ENCODE measurements around the gene PSPC1. TPM values are rescaled to one million over a fixed set of nuclear protein-coding genes. Genes with fewer than 3 reads are reported as not detected.
A peak's percentile ranks its signal among the peaks of the same experiment; 100 is the strongest.
"Not testable (repeated sequence)": the region's sequence is repeated elsewhere in the genome, so short reads cannot be mapped to it uniquely, and the experiment has no call there.

Gene PSPC1
- total RNA-seq, 1 experiment from 2014 or later: 124 TPM

DNA sequence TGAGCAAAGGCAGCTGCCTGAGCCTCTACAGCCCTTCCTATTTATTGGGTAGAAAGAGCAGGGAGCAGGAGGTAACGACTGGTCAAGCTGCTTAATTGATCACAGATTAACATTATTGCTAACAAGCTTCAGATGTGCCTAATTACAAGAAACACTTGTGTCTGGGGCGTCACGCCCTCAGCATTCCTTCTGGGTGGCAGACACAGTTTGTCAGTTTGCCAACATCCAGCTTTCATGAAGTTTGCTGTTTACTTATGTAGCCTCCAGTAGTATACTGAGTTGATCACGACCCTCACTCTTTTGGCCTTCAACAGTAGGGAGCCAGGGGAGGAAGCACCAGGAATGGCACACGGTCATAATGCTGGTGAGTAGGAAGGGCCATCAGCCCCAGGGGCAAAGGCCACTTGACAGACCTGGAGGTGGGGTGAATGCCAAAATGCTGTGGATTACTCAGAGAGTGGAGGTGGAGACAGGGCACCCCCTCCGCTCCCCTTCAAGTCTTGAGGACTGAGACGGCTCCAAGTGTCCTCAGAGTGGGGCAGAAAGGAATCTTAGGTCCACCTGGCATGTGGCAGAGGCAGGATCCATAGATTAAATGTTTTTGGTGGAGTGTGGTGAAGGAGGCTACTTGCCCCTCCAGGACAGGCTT is 34.9 kb upstream of the PSPC1 start:
- H3K4me3 ChIP-seq (ENCODE audit: low read depth, low read length): no peak overlapping the region
- Mint-ChIP-seq H3K4me1 (ENCODE audit: low read depth, unreplicated experiment) (peaks cover 11% of the 10 kb centered on the region), H3K36me3 (ENCODE audit: insufficient read depth, unreplicated experiment) (peaks cover 29% of the 10 kb centered on the region), H3K9me3 (ENCODE audit: unreplicated experiment) (no peaks in the 10 kb centered on the region), H3K27me3 (ENCODE audit: insufficient read depth, unreplicated experiment) (no peaks in the 10 kb centered on the region), H3K4me3 (ENCODE audit: unreplicated experiment) (no peak overlapping the region), H3K27ac (ENCODE audit: unreplicated experiment) (peak overlapping the region; percentile 49)
- no peaks in the 10 kb centered on the region for H3K9me3 ChIP-seq
- no peaks in the 10 kb centered on the region for H3K27me3 ChIP-seq (replicated peaks; ENCODE audit: control insufficient read depth, insufficient read depth, low read length)
- intact Hi-C loops (cut with micrococcal nuclease; ENCODE audit: unreplicated experiment): loop anchor here (5.0 kb wide), 1 partner anchor 45 kb away; the partner anchor contains the start of gene ZMYM5
- no peaks in the 10 kb centered on the region for H3K36me3 ChIP-seq (ENCODE audit: control insufficient read depth, insufficient read depth, low read length)
- POLR2A ChIA-PET: interaction anchor here (0.5 kb wide), 1 partner anchor 46 kb away, joined by 3 read pairs; the partner anchor contains the start of gene ZMYM5
- no TSS peak for BruUV-seq (replicated peaks)
- DNase-seq: peak in 1 of 2 experiments; percentile 19
- CTCF ChIA-PET: interaction anchor here (0.6 to 1.1 kb wide), 3 partner anchors 35 to 54 kb away, joined by 3 to 4 read pairs (median 3); partner anchors contain the start of gene PSPC1
- no peaks in the 10 kb centered on the region; the same call in 1 of the 2 replicates for H3K4me1 ChIP-seq
- TF ChIP-seq, protein P1, sequence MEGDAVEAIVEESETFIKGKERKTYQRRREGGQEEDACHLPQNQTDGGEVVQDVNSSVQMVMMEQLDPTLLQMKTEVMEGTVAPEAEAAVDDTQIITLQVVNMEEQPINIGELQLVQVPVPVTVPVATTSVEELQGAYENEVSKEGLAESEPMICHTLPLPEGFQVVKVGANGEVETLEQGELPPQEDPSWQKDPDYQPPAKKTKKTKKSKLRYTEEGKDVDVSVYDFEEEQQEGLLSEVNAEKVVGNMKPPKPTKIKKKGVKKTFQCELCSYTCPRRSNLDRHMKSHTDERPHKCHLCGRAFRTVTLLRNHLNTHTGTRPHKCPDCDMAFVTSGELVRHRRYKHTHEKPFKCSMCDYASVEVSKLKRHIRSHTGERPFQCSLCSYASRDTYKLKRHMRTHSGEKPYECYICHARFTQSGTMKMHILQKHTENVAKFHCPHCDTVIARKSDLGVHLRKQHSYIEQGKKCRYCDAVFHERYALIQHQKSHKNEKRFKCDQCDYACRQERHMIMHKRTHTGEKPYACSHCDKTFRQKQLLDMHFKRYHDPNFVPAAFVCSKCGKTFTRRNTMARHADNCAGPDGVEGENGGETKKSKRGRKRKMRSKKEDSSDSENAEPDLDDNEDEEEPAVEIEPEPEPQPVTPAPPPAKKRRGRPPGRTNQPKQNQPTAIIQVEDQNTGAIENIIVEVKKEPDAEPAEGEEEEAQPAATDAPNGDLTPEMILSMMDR (IDR thresholded peaks at IDR 0.05; ENCODE audit: insufficient read depth in 1 of 2, low read depth in 1 of 2, low read length in 1 of 2, severe bottlenecking in 1 of 2, unreplicated experiment in 1 of 2): no peak

DNA sequence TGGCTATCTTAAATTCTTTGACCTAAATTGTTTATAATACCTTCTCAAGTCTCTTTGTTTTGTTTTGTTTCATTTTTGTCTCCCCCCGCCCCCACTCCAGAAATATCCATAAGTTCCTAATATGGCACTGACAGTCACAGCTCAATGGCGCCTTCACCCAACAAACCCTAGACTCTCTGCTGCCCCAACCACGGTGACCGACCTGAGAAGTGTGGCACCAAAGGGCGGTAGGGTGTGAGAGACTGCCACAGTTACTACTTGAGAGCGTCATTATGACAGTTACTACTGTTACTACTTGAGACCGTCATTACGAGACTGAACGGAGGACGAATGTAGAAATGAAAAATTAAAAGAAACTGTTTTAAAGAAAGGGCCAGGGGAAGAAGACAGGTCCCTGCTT is 34.4 kb upstream of the PSPC1 start:
- peaks cover 29% of the 10 kb centered on the region for H3K36me3 Mint-ChIP-seq (ENCODE audit: insufficient read depth, unreplicated experiment)
- CTCF ChIA-PET: interaction anchor here (0.6 kb wide), 1 partner anchor 85 kb away, joined by 5 read pairs; no protein-coding TSS in a partner anchor
- H3K27ac Mint-ChIP-seq (ENCODE audit: unreplicated experiment): no peak overlapping the region
- TF ChIP-seq, protein P1 (IDR thresholded peaks at IDR 0.05; ENCODE audit: insufficient read depth in 1 of 2, low read depth in 1 of 2, low read length in 1 of 2, severe bottlenecking in 1 of 2, unreplicated experiment in 1 of 2): no peak
- Histone ChIP-seq H3K9me3 (no peaks in the 10 kb centered on the region), H3K4me3 (ENCODE audit: low read depth, low read length) (no peak overlapping the region), H3K27me3 (replicated peaks; ENCODE audit: control insufficient read depth, insufficient read depth, low read length) (no peaks in the 10 kb centered on the region), H3K4me1 (no peaks in the 10 kb centered on the region; the same call in 1 of the 2 replicates), H3K36me3 (ENCODE audit: control insufficient read depth, insufficient read depth, low read length) (no peaks in the 10 kb centered on the region)
- DNase-seq: peak in 1 of 2 experiments; percentile 2
- peaks cover 11% of the 10 kb centered on the region for H3K4me1 Mint-ChIP-seq (ENCODE audit: low read depth, unreplicated experiment)
- POLR2A ChIA-PET: no interaction called here
- no TSS peak for BruUV-seq (replicated peaks)
- H3K9me3 Mint-ChIP-seq (ENCODE audit: unreplicated experiment): no peaks in the 10 kb centered on the region
- H3K27me3 Mint-ChIP-seq (ENCODE audit: insufficient read depth, unreplicated experiment): no peaks in the 10 kb centered on the region
- intact Hi-C loops (cut with micrococcal nuclease; ENCODE audit: unreplicated experiment): loop anchor here (5.0 kb wide), 1 partner anchor 45 kb away; the partner anchor contains the start of gene ZMYM5
- no peak overlapping the region for H3K4me3 Mint-ChIP-seq (ENCODE audit: unreplicated experiment)

DNA sequence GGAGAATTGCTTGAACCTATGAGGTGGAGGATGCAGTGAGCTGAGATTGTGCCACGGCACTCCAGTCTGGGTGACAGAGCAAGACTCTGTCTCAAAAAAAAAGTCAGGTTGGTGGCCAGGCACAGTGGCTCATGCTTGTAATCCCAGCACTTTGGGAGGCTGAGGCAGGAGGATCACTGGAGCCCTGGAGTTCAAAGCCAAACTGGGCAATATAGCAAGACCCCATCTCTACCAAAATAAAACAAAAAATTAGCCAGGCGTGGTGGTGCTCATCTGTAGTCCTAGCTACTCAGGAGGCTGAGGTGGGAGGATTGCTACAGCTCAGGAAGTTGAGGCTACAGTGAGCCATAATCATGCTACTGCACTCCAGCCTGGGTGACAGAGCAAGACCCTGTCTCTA is 33.1 kb upstream of the PSPC1 start:
- peak in 1 of 2 experiments; percentile 8 for DNase-seq
- H3K36me3 ChIP-seq (ENCODE audit: control insufficient read depth, insufficient read depth, low read length); H3K4me3 Mint-ChIP-seq (ENCODE audit: unreplicated experiment); BruUV-seq (replicated peaks); H3K9me3 Mint-ChIP-seq (ENCODE audit: unreplicated experiment); CTCF ChIA-PET; H3K27ac Mint-ChIP-seq (ENCODE audit: unreplicated experiment); H3K4me3 ChIP-seq (ENCODE audit: low read depth, low read length); POLR2A ChIA-PET; H3K27me3 Mint-ChIP-seq (ENCODE audit: insufficient read depth, unreplicated experiment); H3K27me3 ChIP-seq (replicated peaks; ENCODE audit: control insufficient read depth, insufficient read depth, low read length); H3K4me1 ChIP-seq; H3K9me3 ChIP-seq: not testable (repeated sequence)
- H3K36me3 Mint-ChIP-seq (ENCODE audit: insufficient read depth, unreplicated experiment): peaks cover 34% of the 10 kb centered on the region
- H3K4me1 Mint-ChIP-seq (ENCODE audit: low read depth, unreplicated experiment): peaks cover 11% of the 10 kb centered on the region
- intact Hi-C loops (cut with micrococcal nuclease; ENCODE audit: unreplicated experiment): loop anchor here (5.0 kb wide), 1 partner anchor 46 kb away; the partner anchor contains the start of gene ZMYM5
